ENCODE results near the gene GPR176.
"Not testable (repeated sequence)": the region's sequence is repeated elsewhere in the genome, so short reads cannot be mapped to it uniquely, and the experiment has no call there.

Gene GPR176

GRCh38 chr15:39935241-39935640, 15.2 kb upstream of the GPR176 start:
- DNase-seq = no peak

DNA sequence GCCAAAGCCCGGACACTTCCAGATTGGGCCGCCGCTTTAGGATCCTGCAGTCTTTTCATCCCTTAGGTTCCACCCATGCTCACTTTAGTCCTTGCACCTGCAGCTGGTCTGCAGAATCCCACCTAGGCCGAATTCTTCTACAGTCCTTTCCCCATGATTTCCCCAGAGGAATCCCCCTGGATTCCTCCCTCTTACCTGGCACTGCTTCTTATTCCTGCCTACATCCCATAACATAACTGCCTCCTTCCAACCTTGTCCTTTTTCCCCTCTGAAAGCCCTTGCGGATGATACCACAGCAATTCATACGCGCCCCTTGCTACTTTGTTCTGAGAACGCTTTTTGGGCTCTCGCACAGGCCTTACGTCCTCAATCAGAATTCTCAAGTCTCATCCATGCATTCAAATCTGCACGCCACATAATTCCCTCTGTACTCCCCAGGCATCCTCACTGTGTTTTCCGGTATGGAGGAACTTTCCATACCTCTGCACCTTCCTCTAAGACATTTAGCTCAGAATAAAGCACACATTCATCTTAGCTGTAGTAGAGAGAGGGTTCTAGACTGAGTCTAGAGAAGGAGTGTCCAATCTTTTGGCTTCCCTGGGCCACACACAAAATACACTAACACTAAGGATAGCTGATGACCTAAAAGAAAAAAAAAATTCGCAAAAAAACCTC, 14.5 kb upstream of the GPR176 start:
- DNase-seq = peak; percentile 22

DNA sequence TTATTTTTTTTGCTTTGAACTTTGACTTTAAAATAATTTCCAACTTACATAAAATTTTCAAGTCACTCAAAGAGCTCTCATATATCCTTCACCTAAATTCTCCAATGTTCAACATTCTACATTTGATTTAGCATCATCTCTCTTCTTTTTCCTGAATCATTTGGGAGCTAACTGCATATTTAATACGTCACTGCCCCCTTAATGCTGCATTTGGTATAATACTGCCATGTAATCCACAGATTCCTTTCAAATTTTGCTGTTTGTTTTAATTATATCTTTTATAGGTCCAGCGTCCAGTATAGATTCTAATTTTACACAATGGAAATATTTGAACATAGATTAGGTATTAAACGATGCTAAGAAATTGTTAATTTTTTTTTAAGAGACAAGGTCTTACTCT, 11.5 kb upstream of the GPR176 start:
- no peak for DNase-seq

GRCh38 chr15:39926526-39926925, 6.5 kb upstream of the GPR176 start:
- DNase-seq = no peak

DNA sequence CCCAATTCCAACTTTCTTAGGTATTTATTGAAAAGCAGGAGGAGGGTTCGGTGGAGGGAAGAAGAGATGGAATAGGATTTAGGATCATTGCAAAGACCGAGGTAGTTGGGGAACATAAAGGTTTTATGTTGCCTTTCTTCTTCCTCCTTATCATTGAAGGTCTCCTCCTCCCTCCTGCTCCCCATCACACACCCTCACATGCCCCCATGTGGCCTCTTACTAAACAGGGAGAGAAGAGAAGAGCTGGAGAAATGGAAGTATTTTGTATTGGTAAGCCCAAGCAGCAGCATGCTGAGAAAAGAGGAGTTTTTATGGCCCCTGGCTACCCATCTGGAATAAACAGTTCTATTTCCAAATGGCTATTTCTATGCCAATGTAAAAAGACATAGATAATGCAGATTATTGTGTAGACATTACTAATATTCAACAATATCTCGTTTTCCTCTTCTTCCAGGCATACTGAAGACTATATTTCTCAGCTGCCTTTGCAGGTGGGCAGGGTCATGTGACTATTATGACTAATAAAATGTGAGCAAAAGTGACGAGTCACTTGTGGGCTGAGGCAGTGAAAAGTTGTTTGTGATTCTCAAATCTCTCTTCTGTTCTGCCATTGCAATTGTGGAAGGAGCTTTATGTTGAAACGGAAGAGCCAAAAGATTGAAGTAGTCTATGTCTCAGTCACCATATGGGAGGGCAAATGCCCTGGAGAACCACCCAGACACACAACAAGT, 5.2 kb upstream of the GPR176 start:
- no peak for DNase-seq

DNA sequence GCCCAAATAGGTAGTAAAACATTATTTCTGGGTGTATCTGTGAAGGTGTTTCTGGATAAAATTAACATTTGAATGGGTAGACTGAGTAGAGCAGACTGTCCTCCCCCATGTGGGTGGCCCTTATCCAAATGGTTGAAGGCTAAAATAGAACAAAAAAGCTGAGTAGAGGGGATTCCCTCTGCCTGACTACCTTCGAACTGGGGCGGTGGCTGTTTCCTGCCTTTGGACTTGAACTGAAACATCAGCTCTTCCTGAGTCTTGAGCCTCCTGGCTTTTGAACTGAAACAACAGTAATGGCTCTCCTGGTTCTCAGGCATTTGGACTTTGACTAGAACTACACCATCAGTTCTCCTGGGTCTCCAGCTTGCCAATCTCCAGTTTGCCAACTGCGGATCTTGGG, 4.4 kb upstream of the GPR176 start:
- no peak for DNase-seq

DNA sequence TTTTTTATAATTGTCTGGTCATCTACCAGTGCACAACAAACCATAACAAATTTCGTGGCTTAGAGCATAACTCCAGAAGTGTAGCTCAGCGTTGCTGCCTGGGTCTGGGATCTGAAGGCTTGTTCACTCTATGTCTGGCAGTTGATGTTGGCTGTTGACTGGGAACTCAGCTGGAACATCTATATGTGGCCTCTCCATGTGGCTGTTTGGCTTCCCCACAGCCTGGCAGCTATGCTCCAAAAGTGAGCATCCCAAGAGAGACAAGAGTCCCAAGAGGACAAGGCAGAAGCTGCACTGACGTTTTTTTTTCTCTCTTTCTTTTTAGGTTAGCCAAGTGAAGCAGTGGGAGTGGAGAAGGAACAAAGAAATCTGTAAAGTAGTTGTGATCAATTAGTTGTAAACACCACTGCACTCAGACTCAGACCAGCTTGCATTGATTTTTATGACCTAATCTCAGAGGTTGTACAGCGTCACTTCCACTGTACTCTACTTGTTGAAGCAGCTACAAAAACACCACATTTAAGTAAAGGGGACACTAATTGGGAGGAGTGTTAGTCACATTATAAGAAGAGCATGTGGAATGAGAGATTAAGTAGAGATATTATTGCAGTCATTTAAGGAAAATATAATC, 2.5 kb upstream of the GPR176 start:
- DNase-seq = peak; percentile 37

- DNase-seq = no peak
Observed at GRCh38 chr15:39921274-39921638, 1.2 kb upstream of the GPR176 start.

GRCh38 chr15:39920510-39921273, 626 bp upstream of the GPR176 start:
- peak; percentile 79 for DNase-seq

- DNase-seq = no peak
Observed at GRCh38 chr15:39919411-39919747, 687 bp downstream of the GPR176 start.

GRCh38 chr15:39918688-39919385, 1.2 kb downstream of the GPR176 start:
- peak; percentile 92 for DNase-seq

DNA sequence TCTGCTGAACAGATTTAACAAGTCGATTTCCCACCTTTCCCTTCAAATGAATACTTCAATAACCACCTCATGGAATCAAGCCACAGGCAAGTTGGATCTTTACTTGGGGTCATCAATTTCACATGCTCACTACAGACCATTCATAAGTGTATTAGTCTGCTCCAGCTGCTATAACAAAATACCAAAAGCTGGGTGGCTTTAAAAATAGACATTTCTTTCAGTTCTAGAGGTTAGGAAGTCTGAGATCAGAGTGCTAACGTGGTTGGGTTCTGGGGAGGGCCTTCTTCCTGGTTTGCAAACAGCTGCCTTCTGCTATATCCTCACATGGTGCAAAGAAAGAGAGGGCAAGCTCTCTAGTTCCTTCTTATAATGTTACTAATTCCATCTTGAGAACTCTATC, 5.1 kb downstream of the GPR176 start:
- DNase-seq = no peak

DNA sequence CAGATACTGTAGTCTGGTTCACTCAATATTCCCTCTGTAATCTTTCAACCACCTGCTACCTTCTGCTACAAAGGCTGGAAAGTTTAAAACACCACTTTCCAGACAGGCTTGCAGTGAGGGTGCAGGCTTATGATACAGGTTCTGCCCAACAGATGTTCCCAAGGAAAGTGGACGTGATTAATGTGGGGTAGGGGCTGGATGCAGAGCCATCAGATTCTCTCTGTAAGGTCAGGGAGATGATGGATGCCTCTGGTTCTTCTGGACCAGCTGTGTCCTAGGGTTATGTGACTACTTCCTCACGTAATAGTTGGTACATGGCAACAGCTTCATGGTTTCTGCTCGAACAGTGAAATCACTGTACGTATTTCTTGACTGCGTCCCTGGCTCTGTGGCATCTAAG, 11.1 kb downstream of the GPR176 start:
- no peak for DNase-seq

GRCh38 chr15:39908186-39908585, 11.9 kb downstream of the GPR176 start:
- DNase-seq = peak; percentile 95

GRCh38 chr15:39907216-39907615, 12.8 kb downstream of the GPR176 start:
- no peak for DNase-seq

GRCh38 chr15:39904115-39904514, 16.0 kb downstream of the GPR176 start:
- no peak for DNase-seq

DNA sequence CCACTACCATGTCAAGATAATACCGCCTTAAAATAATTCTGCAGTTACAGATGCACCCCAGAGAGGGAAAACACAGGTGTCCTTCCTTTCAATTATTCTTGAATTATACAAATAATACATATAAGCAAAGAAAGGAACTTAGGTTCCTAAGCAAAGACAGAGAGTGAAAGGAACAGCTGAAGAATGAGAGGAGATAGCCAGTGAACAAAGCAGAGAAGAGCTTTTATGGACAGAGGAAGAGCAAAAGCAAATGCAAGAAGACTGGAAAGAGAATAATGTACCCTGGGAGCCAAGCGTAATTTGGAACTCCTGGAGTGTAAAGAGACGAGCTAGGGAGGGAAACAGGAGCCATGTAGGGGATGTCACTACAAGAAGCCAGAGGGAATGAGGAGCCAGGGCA, 21.7 kb downstream of the GPR176 start:
- no peak for DNase-seq

GRCh38 chr15:39896846-39897245, 23.2 kb downstream of the GPR176 start:
- DNase-seq = peak; percentile 75

- DNase-seq = no peak
Observed at GRCh38 chr15:39896101-39896500, 24.0 kb downstream of the GPR176 start.

- DNase-seq = not testable (repeated sequence)
Observed at GRCh38 chr15:39893051-39893450, 27.0 kb downstream of the GPR176 start.

DNA sequence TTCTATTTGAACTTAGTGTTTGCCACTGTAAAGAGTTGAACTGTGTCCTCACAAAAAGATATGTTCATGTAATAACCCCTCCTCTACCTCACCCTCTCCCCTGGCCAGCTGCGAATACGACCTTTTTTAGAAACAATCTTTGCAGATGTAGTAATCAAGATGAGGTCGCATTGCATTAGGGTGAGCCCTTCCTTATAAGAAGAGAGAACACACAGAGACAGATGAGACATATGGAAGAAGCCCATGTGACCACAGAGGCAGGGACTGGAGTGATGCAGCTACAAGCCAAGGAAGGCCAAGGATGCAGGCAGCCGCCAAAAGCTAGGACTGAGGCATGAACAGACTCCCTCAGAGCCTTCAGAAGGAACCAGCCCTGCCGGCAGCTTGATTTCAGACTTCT, 27.6 kb downstream of the GPR176 start:
- peak; percentile 29 for DNase-seq

DNA sequence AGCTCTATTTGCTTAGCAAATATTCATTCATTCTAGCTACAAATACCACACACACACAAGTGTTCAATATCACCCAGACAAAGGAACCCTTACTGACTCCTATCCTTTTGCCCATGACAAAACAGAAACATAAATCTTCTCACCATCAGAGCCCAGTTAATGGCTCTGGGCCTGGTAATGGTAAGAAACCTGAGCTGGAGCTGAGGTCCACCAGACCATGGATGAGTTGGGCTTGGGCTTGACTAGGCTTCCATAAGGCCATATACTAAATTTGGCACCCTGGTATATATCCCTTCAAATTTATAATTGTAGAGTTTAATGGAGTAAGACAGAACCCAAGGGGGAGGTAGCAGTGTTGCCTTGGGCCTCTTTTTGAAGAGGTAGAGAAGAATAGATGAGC, 29.4 kb downstream of the GPR176 start:
- no peak for DNase-seq

DNA sequence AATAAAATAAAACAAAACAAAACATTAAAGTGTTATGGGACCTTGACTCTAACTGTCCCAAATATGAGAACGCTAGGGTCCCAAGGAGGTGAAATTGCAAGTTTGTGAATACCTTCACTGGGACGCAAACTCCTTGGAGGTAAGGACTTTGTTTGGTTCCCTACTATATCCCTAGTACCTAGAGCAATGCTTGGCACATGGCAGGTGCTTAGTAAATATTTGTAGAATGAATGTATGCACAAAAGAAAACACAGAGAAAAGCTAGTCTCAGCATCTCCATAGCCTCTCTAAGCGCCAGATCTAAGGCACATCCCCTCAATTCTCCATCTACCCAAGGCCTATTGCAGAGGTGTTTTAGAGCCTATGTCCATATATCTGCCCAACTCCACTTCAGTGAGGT, 30.5 kb downstream of the GPR176 start:
- no peak for DNase-seq

Data from fibroblast of upper back skin (primary cell).